Omental fat pad (tissue), 4 donors: ENCODE results near the gene HMCN2. TPM values are rescaled to one million over a fixed set of nuclear protein-coding genes. Genes with fewer than 3 reads are reported as not detected.

ENCODE experiments used
- ATAC-seq: fragments of 150-250 bp; one replicate; pipeline ENCODE4 v1.9.1; 2016; ENCODE audit warnings: mild to moderate bottlenecking, moderate library complexity; ENCODE audit not compliant: low FRiP score
- DNase-seq: peaks from one replicate; pipeline ENCODE4 v3.0.0-alpha.2; 2019; ENCODE audit warnings: low spot score
- total RNA-seq, 4 donors: library from RNA; depleted of rRNA; stranded (reverse); fragments of >200 nt; gene quantifications; one replicate each; pipeline ENCODE4 v1.1.0, GENCODE V29; 2016
- TF ChIP-seq, protein P1 (sequence below), 3 donors: fragments of 450-650 bp; IDR thresholded peaks; one replicate each; pipeline ENCODE4 v1.5.1; 2016 to 2017; ENCODE audit warnings: antibody characterized with exemption in 3 of 3, mild to moderate bottlenecking in 3 of 3, moderate library complexity in 2 of 3

HMCN2 gene
- total RNA-seq, 4 donors from 2014 or later, result 0.19 to 5.8 (median 0.75) TPM

DNA sequence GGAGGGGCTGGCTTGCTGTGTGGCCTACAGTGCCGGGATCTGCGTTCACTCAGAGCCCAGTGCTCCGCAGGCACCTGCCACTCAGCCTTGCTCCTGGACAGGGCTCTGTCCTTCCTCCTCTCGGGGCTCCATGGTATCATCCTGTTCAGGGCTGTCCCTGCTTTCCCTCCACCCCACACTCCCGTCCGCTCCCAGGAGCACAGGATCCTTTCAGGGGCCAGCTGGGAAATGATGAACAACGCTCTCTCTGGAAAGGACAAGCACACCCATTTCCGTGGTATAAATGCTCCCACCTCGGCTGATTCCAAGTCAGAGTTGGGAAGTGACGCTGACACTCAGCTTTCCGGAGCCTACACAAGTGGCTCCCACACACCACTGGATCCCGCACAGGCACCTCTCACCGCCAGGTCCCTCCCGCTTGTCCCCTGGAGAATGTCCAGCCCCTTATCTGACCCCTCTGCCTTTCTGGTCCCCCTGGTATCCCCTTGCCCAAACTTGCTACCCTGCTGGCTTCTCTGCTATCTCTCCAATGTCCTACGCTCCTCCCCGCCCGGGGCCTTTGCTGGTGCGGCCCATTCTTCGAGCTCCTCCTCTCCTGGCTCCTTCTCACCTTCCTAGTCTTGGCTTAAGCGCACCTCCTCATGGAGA lies 21.3 kb downstream of the HMCN2 start:
- no peak for ATAC-seq

DNA sequence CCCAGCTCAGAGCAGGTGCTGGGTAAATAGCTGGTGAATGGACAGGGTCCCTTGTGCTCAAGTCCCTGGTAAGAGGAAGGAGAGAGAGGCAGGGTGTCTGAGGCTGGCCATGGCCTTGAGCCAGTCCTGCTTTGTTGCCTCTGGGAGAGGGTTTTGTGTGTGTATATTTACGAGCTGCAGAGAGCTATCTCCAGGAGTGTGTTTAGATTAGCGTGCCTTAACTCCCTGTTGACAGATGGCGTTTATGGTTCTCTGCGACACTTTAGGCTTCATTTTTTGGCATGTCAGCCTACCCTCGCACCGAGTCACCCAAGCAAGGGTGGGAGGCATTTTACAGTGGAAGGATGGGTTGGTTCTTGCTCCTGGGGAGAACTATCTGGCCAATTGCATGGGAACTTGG lies 22.2 kb downstream of the HMCN2 start:
- DNase-seq (no peak), ATAC-seq (no peak)
- TF ChIP-seq, protein P1, sequence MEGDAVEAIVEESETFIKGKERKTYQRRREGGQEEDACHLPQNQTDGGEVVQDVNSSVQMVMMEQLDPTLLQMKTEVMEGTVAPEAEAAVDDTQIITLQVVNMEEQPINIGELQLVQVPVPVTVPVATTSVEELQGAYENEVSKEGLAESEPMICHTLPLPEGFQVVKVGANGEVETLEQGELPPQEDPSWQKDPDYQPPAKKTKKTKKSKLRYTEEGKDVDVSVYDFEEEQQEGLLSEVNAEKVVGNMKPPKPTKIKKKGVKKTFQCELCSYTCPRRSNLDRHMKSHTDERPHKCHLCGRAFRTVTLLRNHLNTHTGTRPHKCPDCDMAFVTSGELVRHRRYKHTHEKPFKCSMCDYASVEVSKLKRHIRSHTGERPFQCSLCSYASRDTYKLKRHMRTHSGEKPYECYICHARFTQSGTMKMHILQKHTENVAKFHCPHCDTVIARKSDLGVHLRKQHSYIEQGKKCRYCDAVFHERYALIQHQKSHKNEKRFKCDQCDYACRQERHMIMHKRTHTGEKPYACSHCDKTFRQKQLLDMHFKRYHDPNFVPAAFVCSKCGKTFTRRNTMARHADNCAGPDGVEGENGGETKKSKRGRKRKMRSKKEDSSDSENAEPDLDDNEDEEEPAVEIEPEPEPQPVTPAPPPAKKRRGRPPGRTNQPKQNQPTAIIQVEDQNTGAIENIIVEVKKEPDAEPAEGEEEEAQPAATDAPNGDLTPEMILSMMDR (IDR thresholded peaks at IDR 0.05), result no peak

More for the DNA sequence above, 21.3 kb downstream of the HMCN2 start:
- TF ChIP-seq, protein P1 (IDR thresholded peaks at IDR 0.05), result no peak
- DNase-seq, result no peak

DNA sequence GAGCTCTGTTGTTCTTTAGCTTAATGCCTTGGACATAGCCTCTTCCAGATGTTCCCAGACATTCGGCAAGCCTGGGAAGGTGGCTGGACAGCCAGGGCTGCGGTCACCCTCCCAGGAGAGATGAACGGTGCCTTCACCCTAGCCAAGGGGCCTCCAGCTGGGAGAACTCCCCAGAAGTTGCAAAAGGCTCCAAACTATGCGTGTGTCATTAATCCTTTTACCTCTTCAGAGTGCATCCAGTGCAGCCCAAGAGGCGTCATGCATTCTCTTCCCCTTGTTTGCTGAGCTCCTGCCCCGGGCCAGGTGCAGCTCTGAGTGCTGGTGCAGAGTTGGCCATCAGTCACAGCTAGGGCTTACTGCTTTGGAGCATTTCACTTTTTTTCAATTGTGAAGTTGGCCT lies 22.8 kb downstream of the HMCN2 start:
- TF ChIP-seq, protein P1 (IDR thresholded peaks at IDR 0.05), result no peak
- no peak for DNase-seq
- no peak for ATAC-seq

DNA sequence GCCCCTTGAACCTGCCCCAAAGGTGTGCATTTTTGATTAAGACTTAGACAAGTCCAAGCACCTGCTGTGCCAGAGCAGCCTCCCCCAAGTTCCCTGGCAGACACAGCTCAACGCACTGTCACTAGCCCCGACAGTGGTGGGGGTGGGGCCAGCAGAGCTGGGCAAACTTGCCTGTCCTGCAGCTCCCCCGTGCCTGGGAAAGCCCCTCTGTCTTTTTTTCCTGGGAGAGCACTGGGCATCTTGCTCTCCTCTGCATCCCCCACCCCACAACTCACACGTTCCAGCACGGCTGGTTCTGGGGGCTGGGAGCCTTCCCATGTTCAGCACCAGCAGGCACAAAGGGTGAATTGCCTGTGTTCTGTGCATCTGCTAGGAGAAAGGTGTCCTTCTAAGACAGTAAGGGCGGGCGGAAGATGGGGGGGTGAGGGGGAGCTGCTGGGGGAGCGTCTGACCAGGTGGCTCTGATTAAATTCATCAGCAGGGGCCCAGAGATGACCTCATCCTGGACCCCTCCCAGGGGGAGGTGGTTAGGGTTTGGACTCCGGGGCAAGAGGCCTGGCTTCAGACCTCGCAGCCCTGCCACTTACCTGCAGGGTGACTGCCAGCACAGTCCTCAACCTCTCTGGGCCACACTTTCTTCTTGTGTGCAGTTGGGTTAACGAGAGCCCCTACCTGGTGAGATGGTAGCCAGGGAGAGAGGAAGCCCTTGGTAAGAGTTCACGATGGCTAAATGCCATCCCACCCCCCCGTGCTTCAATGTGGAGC lies 23.5 kb downstream of the HMCN2 start:
- DNase-seq (no peak), ATAC-seq (no peak)
- TF ChIP-seq, protein P1 (IDR thresholded peaks at IDR 0.05), result no peak

DNA sequence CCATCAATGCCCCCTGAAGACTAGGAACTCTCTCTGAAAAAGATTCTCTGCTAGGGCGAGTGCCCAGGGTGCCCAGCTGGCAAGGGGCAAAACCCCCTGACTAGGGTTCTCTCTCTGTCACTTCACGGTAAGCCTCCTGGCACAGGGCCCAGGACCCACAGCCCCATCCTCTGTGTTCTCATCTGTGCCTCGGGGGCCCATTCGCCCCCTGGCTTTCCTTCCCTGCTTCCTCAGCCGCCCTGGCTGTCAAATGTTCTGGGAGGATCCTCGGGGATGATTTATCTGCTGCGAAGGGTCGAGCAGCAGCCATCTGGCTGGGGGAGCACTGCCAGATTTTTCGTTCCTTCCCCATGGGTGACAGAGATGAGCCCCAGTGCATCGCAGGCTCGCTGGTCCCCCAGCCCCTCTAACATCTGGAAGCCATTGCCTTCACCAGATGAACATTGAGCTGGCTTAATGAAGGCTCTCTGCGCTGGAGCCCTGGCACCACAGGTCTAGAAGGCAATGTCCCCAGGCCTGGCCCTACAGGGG lies 24.2 kb downstream of the HMCN2 start:
- ATAC-seq (no peak), DNase-seq (no peak)
- TF ChIP-seq, protein P1 (IDR thresholded peaks at IDR 0.05), result no peak

DNA sequence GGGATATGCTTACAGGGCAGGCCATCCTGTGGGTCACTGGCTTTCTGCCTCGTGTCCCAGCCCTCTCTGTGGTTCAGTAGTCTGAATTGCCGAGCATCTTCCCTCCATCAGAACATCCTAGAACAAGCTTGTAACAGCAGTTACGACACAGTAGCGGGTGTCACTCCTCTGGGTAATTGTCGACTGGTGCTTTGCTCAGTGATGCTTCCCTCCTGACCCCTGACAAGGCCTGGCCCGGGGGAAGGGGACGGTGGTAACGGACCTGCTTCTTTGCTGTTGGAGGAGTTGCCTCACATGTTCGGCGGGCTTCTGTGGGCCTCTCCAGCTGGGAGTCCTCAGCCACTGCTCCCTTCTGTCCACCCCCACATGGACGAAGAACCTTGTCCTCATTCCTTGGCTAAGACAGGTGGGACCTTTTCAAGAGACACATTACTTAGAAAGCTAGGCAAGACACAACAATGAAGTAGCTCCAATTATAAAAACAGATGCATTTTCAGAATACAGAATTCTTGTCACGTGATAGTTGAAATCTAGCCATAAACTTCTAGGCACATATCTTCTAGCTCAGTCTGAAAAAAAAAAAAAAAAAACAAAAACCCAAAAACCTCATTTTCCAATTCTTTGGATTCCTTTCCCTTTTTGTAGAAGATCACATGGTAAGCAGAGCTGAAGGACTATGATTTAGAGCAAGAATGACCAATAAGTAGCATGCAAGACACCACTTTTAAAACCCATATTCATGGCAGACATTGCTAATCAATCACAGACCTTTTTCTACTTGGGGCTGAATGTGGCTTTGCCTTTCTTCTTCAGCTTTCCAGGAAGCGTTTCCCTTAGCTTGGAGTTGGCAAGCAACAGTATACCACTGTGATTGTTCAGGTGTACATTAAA lies 25.0 kb downstream of the HMCN2 start:
- TF ChIP-seq, protein P1 (IDR thresholded peaks at IDR 0.05), result no peak
- ATAC-seq (no peak), DNase-seq (no peak)
